ENCODE data around the gene WFIKKN2. TPM values are rescaled to one million over a fixed set of nuclear protein-coding genes. Genes with fewer than 3 reads are reported as not detected.

Gene WFIKKN2
- total and polyA plus RNA-seq, 2 of the 8 experiments (the other 6 are each of a cell fraction or from before 2014, with no cell fraction given), result 0.07 to 0.30 TPM

GRCh38 chr17:50793007-50793406 is 42.4 kb upstream of the WFIKKN2 start (continued):
- no peak for TF ChIP-seq CHD7 (IDR thresholded peaks at IDR 0.05; ENCODE audit: insufficient replicate concordance, low read length)
- TF ChIP-seq SP1 (IDR thresholded peaks at IDR 0.05; ENCODE audit: low read depth, low read length), result no peak
- no peak for TF ChIP-seq EZH2 (IDR thresholded peaks at IDR 0.05; ENCODE audit: low read depth, low read length, severe bottlenecking)
- no peak for TF ChIP-seq SP4 (IDR thresholded peaks at IDR 0.05; ENCODE audit: low read length)

Data from H1 (cell line).